WI38 (cell line): Measurements from ENCODE around the gene DLGAP1.

Experiments used
- H3K4me3 ChIP-seq: 2 replicates; pipeline ENCODE4 v1.5.1; 2011; ENCODE audit warnings: low read depth, mild to moderate bottlenecking, control low read depth, low read length
- TF ChIP-seq, protein P1 (sequence below): IDR thresholded peaks from 2 replicates; pipeline ENCODE4 v1.5.1; 2012; ENCODE audit warnings: low read depth, mild to moderate bottlenecking, control low read depth, low read length

The DLGAP1 gene

DNA sequence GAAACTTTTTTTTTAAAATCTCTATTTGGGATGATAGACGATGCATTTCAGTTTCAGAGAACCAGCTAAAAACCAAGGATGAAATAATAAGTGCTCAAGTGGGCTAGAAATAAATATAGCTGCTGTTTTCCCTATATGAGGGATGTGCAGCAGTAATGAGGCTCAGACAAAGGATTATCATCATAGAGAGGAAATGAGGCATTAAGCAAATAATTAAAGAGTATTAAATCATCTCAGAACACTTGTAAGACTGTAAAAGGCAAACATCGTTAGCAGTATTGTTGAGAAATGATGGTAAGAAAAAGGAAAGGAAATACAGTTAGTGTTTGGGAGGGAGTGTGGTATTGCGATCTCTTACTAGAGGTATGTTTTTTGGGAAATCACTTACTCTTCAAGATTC is 771.6 kb downstream of the DLGAP1 start:
- TF ChIP-seq, protein P1, sequence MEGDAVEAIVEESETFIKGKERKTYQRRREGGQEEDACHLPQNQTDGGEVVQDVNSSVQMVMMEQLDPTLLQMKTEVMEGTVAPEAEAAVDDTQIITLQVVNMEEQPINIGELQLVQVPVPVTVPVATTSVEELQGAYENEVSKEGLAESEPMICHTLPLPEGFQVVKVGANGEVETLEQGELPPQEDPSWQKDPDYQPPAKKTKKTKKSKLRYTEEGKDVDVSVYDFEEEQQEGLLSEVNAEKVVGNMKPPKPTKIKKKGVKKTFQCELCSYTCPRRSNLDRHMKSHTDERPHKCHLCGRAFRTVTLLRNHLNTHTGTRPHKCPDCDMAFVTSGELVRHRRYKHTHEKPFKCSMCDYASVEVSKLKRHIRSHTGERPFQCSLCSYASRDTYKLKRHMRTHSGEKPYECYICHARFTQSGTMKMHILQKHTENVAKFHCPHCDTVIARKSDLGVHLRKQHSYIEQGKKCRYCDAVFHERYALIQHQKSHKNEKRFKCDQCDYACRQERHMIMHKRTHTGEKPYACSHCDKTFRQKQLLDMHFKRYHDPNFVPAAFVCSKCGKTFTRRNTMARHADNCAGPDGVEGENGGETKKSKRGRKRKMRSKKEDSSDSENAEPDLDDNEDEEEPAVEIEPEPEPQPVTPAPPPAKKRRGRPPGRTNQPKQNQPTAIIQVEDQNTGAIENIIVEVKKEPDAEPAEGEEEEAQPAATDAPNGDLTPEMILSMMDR: no peak
- H3K4me3 ChIP-seq: no peak overlapping the region

DNA sequence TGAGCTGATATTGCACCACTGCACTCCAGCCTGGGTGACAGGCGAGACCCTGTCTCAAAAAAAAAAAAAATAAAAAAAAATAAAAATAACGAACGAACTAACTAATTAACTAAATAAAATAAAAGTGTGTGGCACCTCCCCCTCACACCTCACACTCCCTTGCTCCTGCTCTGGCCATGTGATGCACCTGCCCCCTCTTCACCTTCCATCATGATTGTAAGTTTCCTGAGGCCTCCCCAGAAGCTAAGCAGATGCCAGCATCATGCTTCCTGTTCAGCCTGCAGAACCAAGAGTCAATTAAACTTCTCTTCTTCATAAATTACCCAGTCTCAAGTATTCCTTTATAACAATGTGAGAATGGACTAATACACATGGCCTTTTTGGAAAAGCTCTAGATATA is 773.0 kb downstream of the DLGAP1 start:
- TF ChIP-seq, protein P1: no peak
- H3K4me3 ChIP-seq: no peak overlapping the region

DNA sequence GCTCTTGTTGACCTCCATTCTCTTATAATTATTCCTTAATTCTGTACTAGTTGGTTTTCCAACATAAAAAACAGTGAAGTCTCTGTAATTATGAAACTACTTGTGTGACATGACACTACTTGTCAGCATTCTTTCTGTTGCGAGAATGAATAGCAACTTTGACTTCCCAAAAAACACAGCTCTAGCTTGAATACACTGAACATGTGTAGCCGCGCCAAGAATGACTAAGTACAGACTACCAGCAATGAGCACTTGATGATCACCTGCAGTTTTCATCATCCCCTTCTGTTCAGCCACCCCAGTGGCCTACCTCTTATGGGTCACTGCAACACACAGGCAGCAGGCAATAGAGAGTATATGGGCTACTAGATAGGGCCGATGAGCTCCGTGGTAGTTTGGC is 775.9 kb downstream of the DLGAP1 start:
- H3K4me3 ChIP-seq: no peak overlapping the region
- TF ChIP-seq, protein P1: no peak

DNA sequence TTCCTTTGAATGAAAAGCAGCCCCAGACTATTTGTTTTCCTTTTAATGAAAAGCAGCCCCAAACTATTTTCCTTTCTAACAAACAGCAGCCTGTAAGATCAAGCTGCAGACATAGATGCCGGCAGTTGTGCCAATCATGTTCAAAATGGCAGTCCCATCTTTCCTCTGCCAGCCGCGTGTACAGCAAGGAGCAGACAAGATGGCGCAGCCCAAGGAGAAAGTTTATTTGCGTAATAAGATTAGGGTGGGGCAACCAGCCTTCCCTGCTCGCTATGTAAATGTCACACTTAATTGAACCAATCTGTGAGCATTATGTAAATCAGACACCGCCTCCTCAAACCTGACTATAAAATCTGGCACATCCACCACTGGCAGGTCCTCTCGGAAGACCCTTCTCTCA is 779.1 kb downstream of the DLGAP1 start:
- H3K4me3 ChIP-seq: no peak overlapping the region
- TF ChIP-seq, protein P1: no peak

DNA sequence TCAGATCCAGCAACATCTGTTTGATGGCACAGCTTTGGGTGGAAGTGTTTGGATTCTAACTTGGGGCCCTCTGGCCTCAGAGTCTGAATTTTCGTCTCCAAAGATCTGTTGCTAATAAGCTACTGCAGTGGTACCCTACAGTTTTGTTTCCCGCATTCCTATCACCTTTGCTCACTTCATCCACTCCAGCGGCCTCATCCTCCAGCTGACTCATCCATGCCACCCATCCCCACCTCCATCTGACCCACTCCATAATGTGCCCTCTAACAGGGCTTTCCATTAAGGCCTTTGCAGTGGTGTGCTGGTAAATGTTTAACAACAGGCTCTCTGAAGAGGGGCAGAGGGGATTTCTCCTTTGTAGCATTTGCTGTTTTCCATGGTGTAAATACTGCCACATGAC is 779.7 kb downstream of the DLGAP1 start:
- H3K4me3 ChIP-seq: no peak overlapping the region
- TF ChIP-seq, protein P1: no peak

DNA sequence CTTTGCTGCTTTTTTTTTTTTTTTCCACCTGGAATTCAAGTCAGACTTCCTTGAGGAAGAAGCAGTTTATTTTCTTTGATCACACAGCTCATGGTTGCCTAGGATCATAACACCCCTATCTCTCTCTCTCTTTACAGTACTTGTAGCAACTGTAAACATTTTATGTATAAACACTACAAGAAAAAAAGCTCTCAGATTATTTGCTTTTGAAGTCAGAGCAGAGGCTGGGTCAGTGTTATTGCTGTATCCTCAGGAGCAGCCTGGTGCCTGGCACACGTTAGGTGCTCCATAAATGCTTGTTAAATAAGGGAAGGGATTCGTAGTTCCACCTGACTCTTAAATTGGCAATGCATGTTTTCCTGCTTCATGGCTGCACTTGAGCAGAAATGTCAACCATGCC is 783.9 kb downstream of the DLGAP1 start:
- H3K4me3 ChIP-seq: no peak overlapping the region
- TF ChIP-seq, protein P1: no peak

DNA sequence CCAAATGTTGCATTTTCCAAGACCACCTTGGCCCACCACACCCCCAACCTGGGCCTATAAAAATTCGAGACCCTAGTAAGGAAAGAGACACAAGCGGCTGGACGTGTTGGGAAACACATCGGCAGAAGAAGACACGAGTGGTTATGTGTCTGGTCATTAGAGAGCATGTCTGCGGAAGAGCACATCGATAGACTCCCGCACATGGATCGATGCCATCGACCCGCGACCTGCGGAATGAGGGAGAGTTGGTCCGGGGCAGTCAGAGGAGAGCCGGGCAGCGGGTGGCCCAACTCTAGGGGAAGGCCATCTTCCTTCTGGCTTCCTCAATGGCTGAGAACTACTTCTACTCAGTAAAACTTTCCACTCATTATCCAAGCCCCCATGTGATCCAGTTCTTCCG is 785.7 kb downstream of the DLGAP1 start:
- TF ChIP-seq, protein P1: no peak
- H3K4me3 ChIP-seq: no peak overlapping the region
